Testis (tissue), 3 donors: ENCODE measurements around the gene CRIM1. TPM values are rescaled to one million over a fixed set of nuclear protein-coding genes. Genes with fewer than 3 reads are reported as not detected.

Source experiments
- DNase-seq: peaks from one replicate; pipeline ENCODE4 v3.0.0-alpha.2; 2019
- H3K27ac ChIP-seq, 2 donors: fragments of 200-600 bp; sonication (generic); one replicate each; pipeline ENCODE4 v1.5.1; 2019
- H3K27me3 ChIP-seq: fragments of 200-600 bp; sonication (generic); one replicate; pipeline ENCODE4 v1.5.1; 2019
- H3K36me3 ChIP-seq: fragments of 200-600 bp; sonication (generic); one replicate; pipeline ENCODE4 v1.5.1; 2017; ENCODE audit warnings: low read depth; ENCODE audit errors: missing control alignments
- H3K4me1 ChIP-seq: fragments of 200-600 bp; sonication (generic); one replicate; pipeline ENCODE4 v1.5.1; 2019
- H3K4me3 ChIP-seq, 2 donors: fragments of 200-600 bp; sonication (generic); one replicate each; pipeline ENCODE4 v1.5.1; 2017 to 2019
- H3K9me3 ChIP-seq: fragments of 200-600 bp; sonication (generic); one replicate; pipeline ENCODE4 v1.5.1; 2017
- CTCF ChIP-seq, 3 experiments: fragments of 450-650 bp in 2 of 3; fragments of 200-600 bp in 1 of 3; sonication (generic) in 1 of 3; IDR thresholded peaks; one replicate each; pipeline ENCODE4 v1.5.1; 2016 to 2019; ENCODE audit warnings: antibody characterized with exemption in 3 of 3, mild to moderate bottlenecking in 2 of 3, moderate library complexity in 1 of 3
- POLR2A ChIP-seq: fragments of 450-650 bp; IDR thresholded peaks from one replicate; pipeline ENCODE4 v1.6.1; 2017; ENCODE audit warnings: antibody characterized with exemption, mild to moderate bottlenecking, moderate library complexity
- WGBS, 2 donors: methylation state at CpG; one replicate each; pipeline ENCODE4 v1.1.5; 2018; 5-methylcytosine and 5-hydroxymethylcytosine counted together
- intact Hi-C: fragments of 100-400 bp; cut with DNase I; formaldehyde crosslinking; loops from one replicate; pipeline ENCODE4 v1.15.1; 2023; ENCODE audit warnings: low total_unique reads
- polyA plus RNA-seq: library from polyadenylated mRNA; stranded (reverse); fragments of 350-450 nt; fragmentation: Illumina TruSeq; extraction: RNeasy Lipid Tissue Mini Kit (QIAGEN cat#74804); gene quantifications from one replicate; pipeline ENCODE4 v1.2.3, GENCODE V29; 2014; ENCODE audit warnings: low read depth, low replicate concordance; ENCODE audit not compliant: insufficient read depth
- total RNA-seq, 2 donors: library from RNA; depleted of rRNA; stranded (reverse); fragments of >200 nt; gene quantifications; one replicate each; pipeline ENCODE4 v1.2.3, GENCODE V29; 2016

The CRIM1 gene
- total and polyA plus RNA-seq, 3 donors from 2014 or later: 38.2 to 94.1 (median 68.4) TPM

GRCh38 chr2:36547906-36548305 lies 192.3 kb downstream of the CRIM1 start:
- TF ChIP-seq POLR2A (no peak), CTCF (IDR thresholded peaks at IDR 0.05) (no peak)
- Histone ChIP-seq H3K4me3 (no peak overlapping the region), H3K27ac (no peak overlapping the region), H3K9me3 (no peaks in the 10 kb centered on the region), H3K36me3 (no peaks in the 10 kb centered on the region), H3K4me1 (no peaks in the 10 kb centered on the region), H3K27me3 (no peaks in the 10 kb centered on the region)
- intact Hi-C loops: no loop called here
- WGBS, 2 donors: 90 to 95% methylated on average over 3 of the region's 3 CpGs
- no peak for DNase-seq

DNA sequence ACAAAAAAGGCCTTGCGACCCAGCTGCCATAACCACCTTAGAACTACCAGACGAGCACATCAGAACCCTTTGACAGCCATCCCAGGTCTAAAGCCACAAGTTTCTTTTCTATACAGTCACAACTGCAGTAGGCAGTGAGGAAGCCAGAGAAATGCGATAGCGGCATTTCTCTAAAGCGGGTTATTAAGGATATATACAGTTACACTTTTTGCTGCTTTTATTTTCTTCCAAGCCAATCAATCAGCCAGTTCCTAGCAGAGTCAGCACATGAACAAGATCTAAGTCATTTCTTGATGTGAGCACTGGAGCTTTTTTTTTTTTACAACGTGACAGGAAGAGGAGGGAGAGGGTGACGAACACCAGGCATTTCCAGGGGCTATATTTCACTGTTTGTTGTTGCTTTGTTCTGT lies 193.6 kb downstream of the CRIM1 start:
- TF ChIP-seq CTCF (IDR thresholded peaks at IDR 0.05): no peak
- no peak for TF ChIP-seq POLR2A
- Histone ChIP-seq H3K36me3 (no peaks in the 10 kb centered on the region), H3K9me3 (no peaks in the 10 kb centered on the region), H3K27ac (peak overlapping the region in 1 of 2 donors; percentile 6), H3K4me1 (no peaks in the 10 kb centered on the region), H3K4me3 (no peak overlapping the region), H3K27me3 (no peaks in the 10 kb centered on the region)
- intact Hi-C loops: no loop called here
- no peak for DNase-seq
- WGBS, 2 donors: 79 to 80% methylated on average over 7 of the region's 7 CpGs

DNA sequence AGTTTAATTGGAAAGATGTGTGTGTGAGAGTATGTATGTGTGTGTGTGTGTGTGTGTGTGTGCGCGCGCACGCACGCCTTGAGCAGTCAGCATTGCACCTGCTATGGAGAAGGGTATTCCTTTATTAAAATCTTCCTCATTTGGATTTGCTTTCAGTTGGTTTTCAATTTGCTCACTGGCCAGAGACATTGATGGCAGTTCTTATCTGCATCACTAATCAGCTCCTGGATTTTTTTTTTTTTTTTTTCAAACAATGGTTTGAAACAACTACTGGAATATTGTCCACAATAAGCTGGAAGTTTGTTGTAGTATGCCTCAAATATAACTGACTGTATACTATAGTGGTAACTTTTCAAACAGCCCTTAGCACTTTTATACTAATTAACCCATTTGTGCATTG lies 194.4 kb downstream of the CRIM1 start:
- no peaks in the 10 kb centered on the region for H3K4me1 ChIP-seq
- no peaks in the 10 kb centered on the region for H3K27me3 ChIP-seq
- no peaks in the 10 kb centered on the region for H3K36me3 ChIP-seq
- no peak overlapping the region for H3K4me3 ChIP-seq
- no peaks in the 10 kb centered on the region for H3K9me3 ChIP-seq
- no peak for DNase-seq
- intact Hi-C loops: no loop called here
- WGBS, 2 donors: 97 to 98% methylated on average over 5 of the region's 5 CpGs
- TF ChIP-seq POLR2A: no peak
- TF ChIP-seq CTCF (IDR thresholded peaks at IDR 0.05): no peak
- no peak overlapping the region for H3K27ac ChIP-seq

DNA sequence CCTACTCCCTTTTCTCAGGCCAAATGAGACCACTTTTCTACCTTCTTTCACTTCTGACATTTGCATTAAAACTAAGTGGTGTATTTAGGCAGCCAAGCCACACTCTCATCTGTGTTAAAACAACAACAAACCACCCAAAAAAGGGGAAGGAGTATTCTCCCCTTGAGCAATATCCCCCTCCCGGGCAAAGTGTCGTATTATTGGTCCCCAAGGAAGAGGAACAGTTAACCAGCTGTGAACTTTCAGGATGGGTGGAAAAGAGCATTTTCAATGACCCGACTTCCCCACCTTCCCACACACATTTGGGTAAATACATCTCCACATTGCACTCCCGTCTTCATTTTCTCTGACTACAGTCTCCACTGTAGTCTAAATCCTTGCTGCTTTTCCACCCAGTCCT lies 198.1 kb downstream of the CRIM1 start:
- no peak overlapping the region for H3K27ac ChIP-seq
- H3K4me3 ChIP-seq: no peak overlapping the region
- intact Hi-C loops: no loop called here
- no peaks in the 10 kb centered on the region for H3K36me3 ChIP-seq
- no peak for TF ChIP-seq POLR2A
- no peak for TF ChIP-seq CTCF (IDR thresholded peaks at IDR 0.05)
- 60 to 62% methylated on average over 4 of the region's 4 CpGs for WGBS, 2 donors
- no peak for DNase-seq
- no peaks in the 10 kb centered on the region for H3K27me3 ChIP-seq
- no peaks in the 10 kb centered on the region for H3K9me3 ChIP-seq
- H3K4me1 ChIP-seq: no peaks in the 10 kb centered on the region

- intact Hi-C loops: no loop called here
- no peak overlapping the region for H3K4me3 ChIP-seq
- WGBS, 2 donors: 87 to 89% methylated on average over 1 of the region's 1 CpG
- no peaks in the 10 kb centered on the region for H3K9me3 ChIP-seq
- TF ChIP-seq POLR2A (no peak), CTCF (IDR thresholded peaks at IDR 0.05) (no peak)
- H3K4me1 ChIP-seq: no peaks in the 10 kb centered on the region
- no peak overlapping the region for H3K27ac ChIP-seq
- no peak for DNase-seq
- H3K27me3 ChIP-seq: no peaks in the 10 kb centered on the region
- H3K36me3 ChIP-seq: no peaks in the 10 kb centered on the region
Observed at GRCh38 chr2:36554531-36554930, 199.0 kb downstream of the CRIM1 start.
